NCI-H2227 (cell line): ENCODE data around the gene PNCK.

ENCODE experiments used
- DNase-seq: peaks from one replicate; lab custom pipeline; 2025; ENCODE audit not compliant: unreplicated experiment; lab: John Stamatoyannopoulos, UW

Gene PNCK

GRCh38 chrX:153631907-153632594 is 41.6 kb downstream of the PNCK start:
- no peak for DNase-seq

- DNase-seq, result no peak
Measured at GRCh38 chrX:153631346-153631745, 42.3 kb downstream of the PNCK start.

- no peak for DNase-seq
Measured at GRCh38 chrX:153628665-153629064, 44.9 kb downstream of the PNCK start.

- peak; percentile 17 for DNase-seq
Measured at GRCh38 chrX:153628129-153628528, 45.5 kb downstream of the PNCK start.

- DNase-seq, result no peak
Measured at GRCh38 chrX:153627675-153628111, 45.9 kb downstream of the PNCK start.

- no peak for DNase-seq
Measured at GRCh38 chrX:153626863-153627674, 46.5 kb downstream of the PNCK start.

GRCh38 chrX:153626025-153626633 is 47.5 kb downstream of the PNCK start:
- DNase-seq, result no peak

- DNase-seq, result no peak
Measured at GRCh38 chrX:153625271-153626024, 48.2 kb downstream of the PNCK start.

- DNase-seq, result no peak
Measured at GRCh38 chrX:153624196-153625091, 49.2 kb downstream of the PNCK start.

- DNase-seq, result no peak
Measured at GRCh38 chrX:153623310-153624029, 50.1 kb downstream of the PNCK start.

GRCh38 chrX:153622661-153623309 is 50.8 kb downstream of the PNCK start:
- DNase-seq, result no peak

GRCh38 chrX:153621949-153622598 is 51.5 kb downstream of the PNCK start:
- DNase-seq, result no peak

GRCh38 chrX:153620576-153620975 is 53.0 kb downstream of the PNCK start:
- no peak for DNase-seq
